Measurements from ENCODE around the gene ALG3. TPM values are rescaled to one million over a fixed set of nuclear protein-coding genes. Genes with fewer than 3 reads are reported as not detected.

The ALG3 gene
- total RNA-seq, 1 donor from 2014 or later = 34.0 TPM

DNA sequence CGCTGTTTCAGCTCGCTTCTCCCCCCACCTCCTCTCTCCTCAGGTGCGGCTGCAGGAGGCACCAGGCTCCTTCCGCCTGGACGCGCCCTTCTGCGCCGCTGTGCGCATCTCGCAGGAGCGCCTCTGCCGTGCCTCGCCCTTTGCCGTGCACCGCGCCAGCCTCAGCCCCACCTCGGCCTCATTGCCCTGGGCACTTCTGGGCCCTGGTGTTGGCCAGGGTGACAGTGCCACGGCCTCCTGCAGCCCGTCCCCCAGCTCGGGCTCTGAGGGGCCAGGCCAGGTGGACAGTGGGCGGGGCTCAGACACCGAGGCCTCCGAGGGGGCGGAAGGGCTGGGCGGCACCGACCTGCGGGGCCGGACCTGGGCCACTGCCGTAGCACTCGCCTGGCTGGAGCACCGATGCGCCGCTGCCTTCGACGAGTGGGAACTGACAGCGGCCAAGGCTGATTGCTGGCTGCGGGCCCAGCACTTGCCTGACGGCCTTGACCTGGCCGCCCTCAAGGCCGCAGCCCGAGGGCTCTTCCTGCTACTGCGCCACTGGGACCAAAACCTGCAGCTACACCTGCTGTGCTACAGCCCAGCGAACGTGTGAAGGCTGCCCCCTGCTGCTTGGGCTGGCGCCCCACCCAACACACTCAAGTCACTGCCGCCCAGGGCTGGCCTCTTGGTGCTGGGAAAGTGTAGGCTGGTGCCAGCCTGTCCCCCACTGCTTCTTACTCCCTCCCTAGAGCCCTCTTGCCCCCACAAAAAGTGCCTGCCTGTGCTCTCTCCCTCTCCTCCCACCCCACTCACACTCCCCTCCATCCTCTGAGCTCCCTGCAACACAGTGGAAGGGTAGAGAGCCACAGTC lies 7.1 kb downstream of the ALG3 start:
- H3K4me1 Mint-ChIP-seq = no peaks in the 10 kb centered on the region
- no peaks in the 10 kb centered on the region for H3K9me3 Mint-ChIP-seq
- peak; percentile 60 for ATAC-seq (ENCODE audit: low read depth)
- ChIA-PET CTCF (interaction anchor here (1.4 to 1.9 kb wide), 2 partner anchors 14 to 16 kb away, joined by 3 to 8 read pairs; no protein-coding TSS in a partner anchor), POLR2A (no interaction called here)
- no peak overlapping the region for H3K4me3 Mint-ChIP-seq
- DNase-seq = no peak
- peaks cover 42% of the 10 kb centered on the region for H3K36me3 Mint-ChIP-seq (ENCODE audit: low read depth)
- TF ChIP-seq, protein P1, sequence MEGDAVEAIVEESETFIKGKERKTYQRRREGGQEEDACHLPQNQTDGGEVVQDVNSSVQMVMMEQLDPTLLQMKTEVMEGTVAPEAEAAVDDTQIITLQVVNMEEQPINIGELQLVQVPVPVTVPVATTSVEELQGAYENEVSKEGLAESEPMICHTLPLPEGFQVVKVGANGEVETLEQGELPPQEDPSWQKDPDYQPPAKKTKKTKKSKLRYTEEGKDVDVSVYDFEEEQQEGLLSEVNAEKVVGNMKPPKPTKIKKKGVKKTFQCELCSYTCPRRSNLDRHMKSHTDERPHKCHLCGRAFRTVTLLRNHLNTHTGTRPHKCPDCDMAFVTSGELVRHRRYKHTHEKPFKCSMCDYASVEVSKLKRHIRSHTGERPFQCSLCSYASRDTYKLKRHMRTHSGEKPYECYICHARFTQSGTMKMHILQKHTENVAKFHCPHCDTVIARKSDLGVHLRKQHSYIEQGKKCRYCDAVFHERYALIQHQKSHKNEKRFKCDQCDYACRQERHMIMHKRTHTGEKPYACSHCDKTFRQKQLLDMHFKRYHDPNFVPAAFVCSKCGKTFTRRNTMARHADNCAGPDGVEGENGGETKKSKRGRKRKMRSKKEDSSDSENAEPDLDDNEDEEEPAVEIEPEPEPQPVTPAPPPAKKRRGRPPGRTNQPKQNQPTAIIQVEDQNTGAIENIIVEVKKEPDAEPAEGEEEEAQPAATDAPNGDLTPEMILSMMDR (IDR thresholded peaks at IDR 0.05) = no peak
- no peak overlapping the region for H3K27ac Mint-ChIP-seq
- intact Hi-C loops (cut with micrococcal nuclease) = no loop called here
- H3K27me3 Mint-ChIP-seq = peaks cover 1% of the 10 kb centered on the region

DNA sequence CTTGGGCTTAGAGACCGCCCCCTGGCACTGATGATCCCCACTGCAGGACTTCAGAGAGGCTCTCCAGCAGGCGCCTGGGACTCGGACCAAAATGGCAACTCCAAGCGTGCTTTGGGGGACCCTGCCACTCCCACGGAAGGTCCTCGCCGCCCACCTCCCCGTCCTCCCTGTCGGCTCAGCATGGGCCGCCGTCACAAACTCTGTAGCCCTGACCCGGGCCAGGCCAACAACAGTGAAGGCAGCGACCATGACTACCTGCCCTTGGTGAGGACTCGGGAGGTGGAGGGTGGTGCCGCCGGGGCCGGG lies 7.7 kb downstream of the ALG3 start:
- H3K36me3 Mint-ChIP-seq (ENCODE audit: low read depth) = peaks cover 41% of the 10 kb centered on the region
- POLR2A ChIA-PET = interaction anchor here (0.6 kb wide), 1 partner anchor 107 kb away, joined by 3 read pairs; no protein-coding TSS in a partner anchor
- TF ChIP-seq, protein P1 (IDR thresholded peaks at IDR 0.05) = no peak

DNA sequence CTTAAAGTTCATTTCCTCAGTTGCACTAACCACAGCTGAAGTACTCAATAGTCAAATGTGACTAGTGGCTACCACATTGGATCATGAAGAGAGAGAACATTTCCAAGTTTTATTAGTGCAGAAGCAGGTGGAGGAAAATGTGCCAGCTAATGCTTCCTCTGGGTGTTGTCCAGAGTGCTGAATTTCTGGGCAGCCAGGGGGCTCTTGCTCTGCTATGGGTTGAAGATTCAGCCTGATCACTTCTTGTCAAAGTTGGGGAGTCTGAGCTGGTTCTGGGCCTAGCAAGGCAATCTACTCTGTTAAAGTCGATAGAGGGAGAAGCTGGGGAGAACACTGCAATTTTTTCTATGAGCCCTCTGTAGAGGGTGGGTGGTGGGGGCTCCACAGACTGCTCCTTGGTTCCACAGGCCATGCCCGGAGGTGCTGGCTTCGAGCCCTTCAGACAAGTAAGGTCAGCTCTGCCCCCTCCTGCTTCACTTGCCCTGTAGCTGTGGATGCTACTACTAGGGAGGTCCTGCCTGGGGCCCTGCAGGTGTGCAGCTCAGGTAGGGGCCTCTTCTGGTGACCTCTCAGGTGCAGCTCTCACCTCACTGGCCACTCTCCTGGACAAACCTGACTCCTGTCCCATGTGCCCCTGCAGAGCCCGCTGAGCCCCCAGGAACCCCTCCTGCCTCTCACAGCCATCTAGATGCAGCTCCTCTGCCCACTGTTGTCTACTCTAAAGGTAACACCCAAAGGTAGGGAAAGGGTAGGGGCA lies 8.2 kb downstream of the ALG3 start:
- no peak overlapping the region for H3K27ac Mint-ChIP-seq
- TF ChIP-seq, protein P1 (IDR thresholded peaks at IDR 0.05) = no peak
- no peak for DNase-seq
- no peak overlapping the region for H3K4me3 Mint-ChIP-seq
- ChIA-PET CTCF (interaction anchor here (1.9 kb wide), 1 partner anchor 12 kb away, joined by 8 read pairs; no protein-coding TSS in a partner anchor), POLR2A (interaction anchor here (0.6 kb wide), 1 partner anchor 107 kb away, joined by 3 read pairs; no protein-coding TSS in a partner anchor)
- no peaks in the 10 kb centered on the region for H3K4me1 Mint-ChIP-seq
- no peak for ATAC-seq (ENCODE audit: low read depth)
- intact Hi-C loops (cut with micrococcal nuclease) = no loop called here
- H3K36me3 Mint-ChIP-seq (ENCODE audit: low read depth) = peaks cover 36% of the 10 kb centered on the region
- no peaks in the 10 kb centered on the region for H3K9me3 Mint-ChIP-seq
- peaks cover 1% of the 10 kb centered on the region for H3K27me3 Mint-ChIP-seq

More for the DNA sequence above, 7.7 kb downstream of the ALG3 start:
- no peak for DNase-seq
- CTCF ChIA-PET = interaction anchor here (1.9 kb wide), 1 partner anchor 13 kb away, joined by 8 read pairs; no protein-coding TSS in a partner anchor
- Mint-ChIP-seq H3K4me1 (no peaks in the 10 kb centered on the region), H3K27ac (no peak overlapping the region), H3K27me3 (peaks cover 1% of the 10 kb centered on the region), H3K9me3 (no peaks in the 10 kb centered on the region), H3K4me3 (no peak overlapping the region)
- no peak for ATAC-seq (ENCODE audit: low read depth)
- intact Hi-C loops (cut with micrococcal nuclease) = no loop called here

DNA sequence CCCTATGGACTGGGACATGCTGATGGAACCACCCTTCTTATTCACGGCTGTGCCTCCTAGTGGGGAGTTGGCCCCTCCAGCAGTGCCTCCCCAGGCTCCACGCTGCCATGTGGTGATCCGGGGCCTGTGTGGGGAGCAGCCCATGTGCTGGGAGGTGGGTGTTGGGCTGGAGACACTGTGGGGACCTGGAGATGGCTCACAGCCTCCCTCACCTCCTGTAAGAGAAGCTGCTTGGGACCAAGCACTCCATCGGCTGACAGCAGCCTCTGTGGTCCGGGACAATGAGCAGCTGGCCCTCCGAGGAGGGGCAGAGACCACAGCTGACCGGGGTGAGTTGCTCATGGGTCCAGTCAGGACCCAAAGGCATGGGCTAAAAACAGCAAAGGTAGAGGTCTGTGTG lies 9.1 kb downstream of the ALG3 start:
- Mint-ChIP-seq H3K27me3 (peaks cover 3% of the 10 kb centered on the region), H3K36me3 (ENCODE audit: low read depth) (peaks cover 27% of the 10 kb centered on the region), H3K9me3 (no peaks in the 10 kb centered on the region), H3K4me3 (no peak overlapping the region), H3K4me1 (no peaks in the 10 kb centered on the region), H3K27ac (no peak overlapping the region)
- intact Hi-C loops (cut with micrococcal nuclease) = no loop called here
- ChIA-PET CTCF (interaction anchor here (1.9 kb wide), 1 partner anchor 12 kb away, joined by 8 read pairs; no protein-coding TSS in a partner anchor), POLR2A (no interaction called here)
- DNase-seq = no peak
- no peak for ATAC-seq (ENCODE audit: low read depth)
- TF ChIP-seq, protein P1 (IDR thresholded peaks at IDR 0.05) = no peak

DNA sequence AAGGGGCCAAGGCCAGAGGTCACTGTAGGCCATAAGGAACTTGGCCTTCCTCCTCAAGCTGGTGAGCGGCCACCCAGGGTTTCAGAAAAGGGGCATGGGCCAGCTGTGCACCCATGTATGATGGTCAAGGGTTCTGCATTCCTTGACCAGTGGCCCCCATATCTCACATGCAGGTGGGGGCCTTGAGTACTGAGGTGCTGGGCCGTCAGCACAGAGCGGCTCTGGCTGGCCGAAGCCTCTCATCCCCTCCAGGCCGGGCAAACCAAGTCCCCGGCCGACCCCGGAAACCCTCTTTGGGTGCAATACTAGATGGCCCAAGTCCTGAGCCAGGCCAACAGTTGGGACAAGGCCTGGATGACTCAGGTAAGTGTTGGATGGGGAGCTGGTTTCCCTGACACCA lies 9.5 kb downstream of the ALG3 start:
- H3K9me3 Mint-ChIP-seq = no peaks in the 10 kb centered on the region
- H3K4me1 Mint-ChIP-seq = no peaks in the 10 kb centered on the region
- ATAC-seq (ENCODE audit: low read depth) (no peak), DNase-seq (no peak)
- no peak overlapping the region for H3K27ac Mint-ChIP-seq
- ChIA-PET POLR2A (no interaction called here), CTCF (interaction anchor here (1.9 kb wide), 1 partner anchor 11 kb away, joined by 8 read pairs; no protein-coding TSS in a partner anchor)
- TF ChIP-seq, protein P1 (IDR thresholded peaks at IDR 0.05) = no peak
- no peak overlapping the region for H3K4me3 Mint-ChIP-seq
- H3K27me3 Mint-ChIP-seq = peaks cover 3% of the 10 kb centered on the region
- H3K36me3 Mint-ChIP-seq (ENCODE audit: low read depth) = peaks cover 22% of the 10 kb centered on the region
- intact Hi-C loops (cut with micrococcal nuclease) = no loop called here

All from activated B cell treated with CpG ODN at 0.5 μM for 24 hours (primary cell).